GM06990 (cell line): ENCODE data around the gene SLC22A4.

Source experiments
- DNase-seq: peaks from one replicate; pipeline ENCODE4 v3.0.0-alpha.2; 2011; ENCODE audit not compliant: insufficient read length; ENCODE audit errors: extremely low read depth
- H3K27me3 ChIP-seq: replicated peaks from 2 replicates; pipeline ENCODE4 v1.6.0; 2011; ENCODE audit warnings: low read length; ENCODE audit not compliant: control insufficient read depth, insufficient read depth
- H3K36me3 ChIP-seq: 2 replicates; pipeline ENCODE4 v1.5.1; 2011; ENCODE audit warnings: low read length; ENCODE audit not compliant: control insufficient read depth, insufficient read depth
- H3K4me3 ChIP-seq: replicated peaks from 2 replicates; pipeline ENCODE4 v1.5.1; 2011; ENCODE audit warnings: low read depth, mild to moderate bottlenecking, control low read depth, low read length
- TF ChIP-seq, protein P1 (sequence below): IDR thresholded peaks from 2 replicates; pipeline ENCODE4 v1.5.1; 2011; ENCODE audit warnings: low read length, control low read depth, mild to moderate bottlenecking, inconsistent platforms; ENCODE audit not compliant: insufficient read depth, poor library complexity, severe bottlenecking

Gene SLC22A4

DNA sequence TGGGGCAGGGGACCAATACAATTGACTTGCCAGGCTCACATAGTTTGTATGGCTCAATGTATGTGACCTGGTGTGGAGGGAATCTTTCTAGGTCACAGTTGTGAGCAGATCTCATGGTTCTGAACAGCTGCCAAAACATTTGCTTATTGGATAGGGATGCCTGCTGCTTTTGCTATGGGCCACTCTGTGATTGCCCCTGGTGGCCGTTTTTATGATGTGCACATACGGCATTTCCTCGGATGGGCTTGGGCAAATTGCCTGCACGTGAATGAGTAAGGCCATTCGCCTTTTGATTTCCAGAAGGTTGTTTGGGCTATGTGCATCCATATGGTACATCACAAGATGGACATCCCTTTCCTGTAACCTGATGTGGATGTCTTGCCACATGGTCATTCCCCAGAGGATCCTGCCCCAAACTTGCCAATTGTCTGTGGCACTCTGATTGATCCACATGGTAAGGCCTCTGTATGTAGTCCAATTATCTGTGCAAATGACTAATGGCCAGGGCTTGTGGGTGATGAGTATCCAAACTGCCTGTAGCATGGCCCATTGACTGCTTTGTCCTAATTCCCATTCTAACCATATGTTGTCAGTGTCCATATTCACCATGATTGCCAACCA lies 10.7 kb upstream of the SLC22A4 start:
- DNase-seq: no peak
- H3K27me3 ChIP-seq: no peaks in the 10 kb centered on the region; the same call in 1 of the 2 replicates
- no peaks in the 10 kb centered on the region for H3K36me3 ChIP-seq
- TF ChIP-seq, protein P1, sequence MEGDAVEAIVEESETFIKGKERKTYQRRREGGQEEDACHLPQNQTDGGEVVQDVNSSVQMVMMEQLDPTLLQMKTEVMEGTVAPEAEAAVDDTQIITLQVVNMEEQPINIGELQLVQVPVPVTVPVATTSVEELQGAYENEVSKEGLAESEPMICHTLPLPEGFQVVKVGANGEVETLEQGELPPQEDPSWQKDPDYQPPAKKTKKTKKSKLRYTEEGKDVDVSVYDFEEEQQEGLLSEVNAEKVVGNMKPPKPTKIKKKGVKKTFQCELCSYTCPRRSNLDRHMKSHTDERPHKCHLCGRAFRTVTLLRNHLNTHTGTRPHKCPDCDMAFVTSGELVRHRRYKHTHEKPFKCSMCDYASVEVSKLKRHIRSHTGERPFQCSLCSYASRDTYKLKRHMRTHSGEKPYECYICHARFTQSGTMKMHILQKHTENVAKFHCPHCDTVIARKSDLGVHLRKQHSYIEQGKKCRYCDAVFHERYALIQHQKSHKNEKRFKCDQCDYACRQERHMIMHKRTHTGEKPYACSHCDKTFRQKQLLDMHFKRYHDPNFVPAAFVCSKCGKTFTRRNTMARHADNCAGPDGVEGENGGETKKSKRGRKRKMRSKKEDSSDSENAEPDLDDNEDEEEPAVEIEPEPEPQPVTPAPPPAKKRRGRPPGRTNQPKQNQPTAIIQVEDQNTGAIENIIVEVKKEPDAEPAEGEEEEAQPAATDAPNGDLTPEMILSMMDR: peak; percentile 42
- no peak overlapping the region for H3K4me3 ChIP-seq

DNA sequence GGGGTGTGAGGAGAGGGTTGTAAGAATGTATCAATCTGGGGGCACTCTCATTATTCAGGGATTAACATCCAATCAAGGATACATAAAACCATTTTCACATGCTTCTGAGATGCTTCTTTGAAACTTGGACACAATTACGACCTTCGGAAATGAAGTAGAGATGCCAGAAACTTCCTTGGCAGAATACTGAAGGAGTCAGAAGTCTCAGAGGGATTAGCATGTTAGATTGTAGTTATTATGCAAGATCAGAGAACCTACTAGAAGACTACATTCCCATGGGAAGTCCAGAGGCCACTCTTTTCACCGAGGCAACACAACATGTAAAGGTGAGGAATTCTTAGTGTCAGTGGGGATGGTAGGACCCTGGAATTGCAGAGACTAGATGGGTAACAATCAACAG lies 5.1 kb upstream of the SLC22A4 start:
- TF ChIP-seq, protein P1: no peak
- no peaks in the 10 kb centered on the region for H3K36me3 ChIP-seq
- no peak for DNase-seq
- no peak overlapping the region for H3K4me3 ChIP-seq
- H3K27me3 ChIP-seq: no peaks in the 10 kb centered on the region; the same call in 1 of the 2 replicates

DNA sequence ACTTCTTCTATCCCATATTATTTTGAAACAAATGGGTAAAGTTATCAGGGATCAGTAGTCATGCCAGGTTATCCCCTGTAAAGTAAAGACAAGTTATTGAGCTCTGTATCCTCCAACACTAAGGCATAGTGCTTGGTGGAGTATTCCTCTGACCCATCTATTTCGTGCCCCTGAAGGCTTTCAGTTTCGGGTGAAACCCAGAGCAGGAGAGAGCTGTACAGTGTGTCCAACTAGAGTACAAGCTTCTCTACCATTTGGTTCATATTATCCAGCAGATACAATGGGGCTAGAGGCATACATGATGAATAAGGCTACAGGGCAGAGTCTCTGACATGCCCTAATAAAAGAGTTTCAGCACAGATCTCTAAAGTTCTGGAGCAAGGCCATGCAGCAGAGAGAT lies 3.2 kb upstream of the SLC22A4 start:
- TF ChIP-seq, protein P1: no peak
- no peaks in the 10 kb centered on the region for H3K36me3 ChIP-seq
- no peak for DNase-seq
- H3K27me3 ChIP-seq: peaks cover 4% of the 10 kb centered on the region
- no peak overlapping the region for H3K4me3 ChIP-seq

DNA sequence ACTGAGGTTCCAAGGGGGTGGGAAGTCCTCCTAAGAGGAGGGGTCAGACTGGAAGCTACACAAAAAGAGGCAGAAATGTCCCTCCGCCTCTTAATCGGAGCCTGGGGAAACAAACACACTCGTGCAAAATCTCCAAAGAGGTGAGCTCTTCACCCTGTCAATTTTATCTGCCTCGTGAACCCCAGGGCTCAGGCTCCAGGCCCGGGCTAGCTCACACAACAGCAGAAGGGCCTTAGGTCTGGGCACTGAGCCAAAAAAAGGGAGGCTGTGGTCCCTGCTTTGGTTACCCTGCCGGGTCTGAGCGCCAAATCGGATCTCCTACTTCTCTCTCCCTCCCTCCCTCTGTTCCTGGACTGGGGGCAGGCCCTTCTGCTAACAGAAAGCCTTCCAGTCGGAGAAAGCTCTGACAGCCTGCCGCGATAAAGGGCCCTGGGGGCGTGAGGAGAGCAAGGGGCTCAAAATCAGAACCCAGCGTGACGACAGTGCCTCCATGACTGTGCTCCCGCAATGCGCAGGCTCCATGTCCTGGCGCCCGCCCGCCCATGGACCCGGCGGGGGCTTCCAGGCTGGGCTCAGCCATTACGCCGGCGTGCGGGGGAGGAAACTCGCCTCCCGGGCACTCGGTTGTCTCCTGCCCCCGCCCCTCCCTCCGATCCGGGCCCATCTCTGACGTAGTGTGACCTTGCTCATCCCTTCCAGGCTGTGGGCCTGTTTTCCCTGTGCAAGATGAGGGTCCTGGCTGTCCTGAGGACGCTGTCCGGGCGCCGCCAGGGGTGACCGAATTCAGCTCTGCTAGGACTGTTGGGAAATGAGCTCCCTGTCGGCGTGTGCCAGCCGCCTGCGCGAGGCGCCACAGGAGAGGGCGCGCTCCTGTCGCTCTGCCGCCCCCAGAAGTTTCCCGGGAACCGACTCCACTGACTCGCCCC lies 865 bp upstream of the SLC22A4 start:
- H3K36me3 ChIP-seq: no peaks in the 10 kb centered on the region
- H3K4me3 ChIP-seq: peak overlapping the region; percentile 61
- DNase-seq: peak; percentile 70
- TF ChIP-seq, protein P1: peak; percentile 33
- H3K27me3 ChIP-seq: peaks cover 4% of the 10 kb centered on the region

DNA sequence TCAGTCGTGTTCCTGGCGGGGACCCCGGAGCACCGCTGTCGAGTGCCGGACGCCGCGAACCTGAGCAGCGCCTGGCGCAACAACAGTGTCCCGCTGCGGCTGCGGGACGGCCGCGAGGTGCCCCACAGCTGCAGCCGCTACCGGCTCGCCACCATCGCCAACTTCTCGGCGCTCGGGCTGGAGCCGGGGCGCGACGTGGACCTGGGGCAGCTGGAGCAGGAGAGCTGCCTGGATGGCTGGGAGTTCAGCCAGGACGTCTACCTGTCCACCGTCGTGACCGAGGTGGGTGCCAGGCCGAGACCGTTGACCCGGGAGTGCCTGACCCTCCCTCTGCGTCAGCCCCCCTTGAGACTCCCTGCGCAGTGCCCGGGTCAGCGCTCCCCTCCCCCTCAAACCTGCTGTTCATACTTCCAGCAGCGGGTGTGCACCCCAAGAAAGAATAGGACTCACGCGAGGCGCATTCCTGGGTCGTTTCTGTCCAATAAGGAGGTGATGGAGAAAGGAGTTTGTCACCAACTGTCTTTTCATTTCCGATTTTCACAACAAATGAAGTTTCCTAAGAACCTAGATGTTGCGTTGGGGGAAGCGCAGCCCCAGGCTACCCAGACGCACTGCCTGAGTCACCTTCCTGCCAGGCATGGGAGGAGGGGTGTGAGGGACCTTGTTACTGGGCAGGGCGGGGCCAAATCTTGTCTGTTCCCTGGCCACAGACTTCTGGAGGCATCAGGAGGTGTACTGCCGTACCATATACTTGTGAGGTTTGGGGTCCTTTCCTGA lies 722 bp downstream of the SLC22A4 start:
- H3K36me3 ChIP-seq: no peaks in the 10 kb centered on the region
- H3K4me3 ChIP-seq: peak overlapping the region; percentile 13
- TF ChIP-seq, protein P1: no peak
- peak; percentile 21 for DNase-seq
- H3K27me3 ChIP-seq: peaks cover 4% of the 10 kb centered on the region
